Umbilical cord (tissue), 2 donors: ENCODE measurements around the gene ELN. TPM values are rescaled to one million over a fixed set of nuclear protein-coding genes. Genes with fewer than 3 reads are reported as not detected.
"Not testable (repeated sequence)": the region's sequence is repeated elsewhere in the genome, so short reads cannot be mapped to it uniquely, and the experiment has no call there.

Experiments
- DNase-seq: peaks from one replicate; pipeline ENCODE4 v3.0.0-alpha.2; 2015; ENCODE audit warnings: low spot score
- total RNA-seq: library from RNA; depleted of rRNA; stranded (reverse); fragments of >200 nt; gene quantifications from one replicate; pipeline ENCODE4 v1.2.3, GENCODE V29; 2014; ENCODE audit warnings: low replicate concordance; ENCODE audit not compliant: insufficient read depth

The ELN gene
- 583 TPM for total RNA-seq

GRCh38 chr7:74027683-74028320, at the start of gene ELN:
Gene ELN, plus strand, starts transcription at chr7:74028173. Its CDS starts 15 bp downstream, at chr7:74028188.
- DNase-seq, result peak; percentile 94

- peak; percentile 40 for DNase-seq
These were observed 49.1 kb upstream of the ELN start for GRCh38 chr7:73978661-73979563.

DNA sequence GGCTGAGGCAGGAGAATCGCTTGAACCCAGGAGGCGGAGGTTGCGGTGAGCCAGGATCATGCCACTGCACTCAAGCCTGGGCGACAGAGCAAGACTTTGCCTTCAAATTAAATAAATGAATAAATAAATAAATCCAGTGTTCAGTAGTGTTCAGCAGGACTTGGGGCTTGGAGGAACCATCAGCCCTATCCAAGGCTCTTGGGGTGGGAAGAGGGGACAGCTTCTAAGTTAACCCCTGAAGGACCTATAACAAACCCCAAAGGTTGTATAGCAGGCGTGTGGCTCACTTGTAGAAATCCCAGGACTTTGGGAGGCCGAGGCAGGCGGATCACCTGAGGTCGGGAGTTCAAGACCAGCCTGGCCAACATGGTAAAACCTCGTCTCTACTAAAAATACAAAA, 48.3 kb upstream of the ELN start:
- not testable (repeated sequence) for DNase-seq

GRCh38 chr7:73980206-73980605, 47.8 kb upstream of the ELN start:
- DNase-seq, result no peak

DNA sequence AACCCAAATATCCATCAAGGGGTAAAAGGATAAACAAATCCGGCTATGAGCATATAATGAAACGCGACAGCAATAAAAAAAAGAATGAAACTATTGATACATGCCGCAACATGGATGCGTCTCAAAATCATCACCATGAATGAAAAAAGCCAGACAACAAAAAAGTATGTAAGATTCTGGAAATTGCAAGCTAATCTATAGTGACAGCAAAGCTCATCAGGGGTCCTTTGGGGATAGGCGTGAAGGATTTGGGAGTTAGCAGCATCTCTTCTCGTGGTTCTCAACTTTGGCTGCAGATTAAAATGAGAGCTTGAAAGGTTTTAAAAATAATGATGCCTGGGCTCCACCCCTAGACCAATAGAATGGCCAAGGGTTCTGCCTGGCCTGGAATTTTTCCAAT, 46.0 kb upstream of the ELN start:
- no peak for DNase-seq

GRCh38 chr7:73983437-73984164, 44.4 kb upstream of the ELN start:
- no peak for DNase-seq

DNA sequence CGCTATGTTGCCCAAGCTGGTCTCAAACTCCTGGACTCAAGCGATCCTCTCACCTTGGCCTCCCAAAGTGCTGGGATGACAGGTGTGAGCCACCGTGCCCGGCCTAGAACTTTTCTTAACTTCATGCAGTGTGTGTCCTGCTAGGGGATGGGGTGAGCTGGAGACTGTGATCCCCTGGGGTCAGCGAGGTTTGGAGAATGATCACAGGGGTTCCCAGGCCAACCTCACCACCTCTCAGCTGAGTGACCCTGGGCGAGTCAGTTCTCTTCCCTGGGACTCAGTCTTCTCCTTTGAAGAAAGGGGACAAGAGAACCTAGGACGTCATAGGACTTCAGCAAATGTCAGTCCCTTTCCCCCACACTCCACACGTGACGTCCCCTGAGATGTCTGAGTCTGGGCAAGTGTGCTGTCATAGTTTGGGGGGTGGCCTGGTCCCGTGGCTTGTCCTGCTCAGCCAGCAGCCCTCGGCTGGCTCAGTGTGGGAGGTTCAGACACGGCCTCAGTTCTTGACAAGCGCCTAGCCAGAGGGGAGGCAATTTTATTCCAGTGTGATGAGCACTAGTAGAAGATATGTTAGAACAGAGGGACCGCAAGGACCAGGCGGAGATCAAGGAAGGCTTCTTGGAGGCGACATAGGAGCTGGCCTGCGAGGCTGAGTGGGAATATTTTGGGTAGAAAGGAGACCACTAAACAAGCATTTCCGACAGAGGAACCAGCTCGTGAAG, 43.3 kb upstream of the ELN start:
- no peak for DNase-seq

GRCh38 chr7:73985737-73986141, 42.2 kb upstream of the ELN start:
- DNase-seq, result no peak

GRCh38 chr7:73986158-73986631, 41.8 kb upstream of the ELN start:
- DNase-seq, result peak; percentile 91

GRCh38 chr7:73987298-73987697, 40.7 kb upstream of the ELN start:
- no peak for DNase-seq

GRCh38 chr7:73988197-73988596, 39.8 kb upstream of the ELN start:
- DNase-seq, result no peak

DNA sequence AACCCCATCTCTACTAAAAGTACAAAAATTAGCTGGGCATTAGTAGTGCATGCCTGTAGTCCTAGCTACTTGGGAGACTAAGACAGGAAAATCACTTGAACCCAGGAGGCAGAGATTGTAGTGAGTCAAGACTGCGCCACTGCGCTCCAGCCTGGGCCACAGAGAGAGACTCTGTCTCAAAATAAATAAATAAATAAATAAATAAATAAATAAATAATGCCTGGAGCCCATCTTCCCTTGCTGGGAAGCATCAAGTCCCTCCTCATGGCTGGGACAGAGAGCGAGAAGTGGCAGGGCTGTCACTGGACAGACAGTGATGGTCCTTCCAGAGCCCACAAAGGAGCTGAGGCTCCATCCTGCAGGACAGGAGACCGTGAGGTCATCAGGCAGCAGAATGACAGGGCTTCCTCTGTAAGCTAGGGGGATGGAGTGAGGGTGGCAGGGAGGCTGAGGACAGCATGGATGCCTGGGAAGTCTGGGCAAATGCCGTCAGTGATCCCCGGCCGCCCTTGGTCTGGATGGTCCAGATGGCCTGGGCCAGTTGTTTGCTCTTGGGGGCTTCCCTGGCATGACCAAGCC, 36.4 kb upstream of the ELN start:
- DNase-seq, result no peak

- DNase-seq, result peak; percentile 56
These were observed 35.8 kb upstream of the ELN start for GRCh38 chr7:73992101-73992562.

DNA sequence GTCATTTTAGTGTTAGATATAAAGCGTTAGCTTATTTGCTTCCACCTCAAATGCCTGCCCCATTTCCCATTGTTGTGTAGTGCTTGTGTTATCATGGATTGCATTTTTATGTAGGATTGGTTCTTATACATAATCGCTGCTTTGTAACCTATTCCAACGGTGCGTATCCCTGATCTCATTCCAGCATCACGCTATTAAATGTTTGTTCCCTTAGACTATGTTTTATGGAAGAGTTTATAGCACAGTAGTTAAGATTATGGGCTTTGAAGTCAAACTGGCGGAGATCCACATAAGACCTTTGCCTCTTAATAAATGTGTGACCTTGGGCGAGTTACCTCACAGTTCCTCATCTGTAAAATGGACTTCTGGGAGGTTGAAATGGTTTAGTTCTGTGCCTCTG, 34.0 kb upstream of the ELN start:
- no peak for DNase-seq

DNA sequence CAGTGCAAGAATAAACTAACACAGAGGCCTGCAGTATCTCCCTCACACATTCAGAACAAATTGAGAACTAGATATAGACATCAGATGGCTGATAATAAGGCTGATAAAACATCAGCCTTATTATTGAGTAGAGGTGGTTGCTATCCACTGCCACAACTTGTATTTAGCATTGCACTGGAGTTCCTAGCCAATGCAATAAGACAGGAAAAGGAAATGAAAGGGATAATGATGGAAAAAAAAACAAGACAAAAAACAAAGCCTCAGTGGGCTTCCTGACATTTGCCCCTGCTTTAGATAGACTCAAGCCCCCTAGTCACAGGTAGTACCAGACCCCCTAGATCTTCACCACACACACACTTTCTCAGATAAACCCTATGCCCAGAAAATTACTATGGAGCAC, 33.2 kb upstream of the ELN start:
- no peak for DNase-seq

- DNase-seq, result peak; percentile 95
These were observed 32.6 kb upstream of the ELN start for GRCh38 chr7:73995330-73995729.

GRCh38 chr7:73995821-73996511, 32.0 kb upstream of the ELN start:
- DNase-seq, result no peak

DNA sequence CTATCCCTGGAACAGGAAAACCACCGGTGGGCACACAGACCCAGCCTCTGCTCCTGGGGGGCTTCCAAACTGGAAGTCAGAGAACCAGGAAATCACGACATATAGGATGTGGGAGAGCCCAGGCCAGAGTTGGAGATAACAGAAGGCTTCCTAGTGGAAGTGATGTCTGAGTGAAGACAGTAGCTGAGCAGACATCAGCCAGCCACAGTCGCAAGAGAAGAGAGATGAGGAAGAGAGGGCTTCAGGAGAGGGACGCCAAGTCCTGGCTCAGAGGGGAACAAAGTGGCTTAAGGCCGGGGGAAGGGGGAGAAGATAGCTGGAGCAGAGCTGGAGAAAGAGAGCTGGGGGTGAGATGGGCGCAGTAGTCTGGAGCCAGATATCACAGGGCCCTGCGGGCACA, 30.9 kb upstream of the ELN start:
- DNase-seq, result peak; percentile 52

- DNase-seq, result peak; percentile 88
These were observed 28.1 kb upstream of the ELN start for GRCh38 chr7:73999664-74000435.
